ENCODE data around the gene VTI1A.
"Not testable (repeated sequence)": the region's sequence is repeated elsewhere in the genome, so short reads cannot be mapped to it uniquely, and the experiment has no call there.

The VTI1A gene

DNA sequence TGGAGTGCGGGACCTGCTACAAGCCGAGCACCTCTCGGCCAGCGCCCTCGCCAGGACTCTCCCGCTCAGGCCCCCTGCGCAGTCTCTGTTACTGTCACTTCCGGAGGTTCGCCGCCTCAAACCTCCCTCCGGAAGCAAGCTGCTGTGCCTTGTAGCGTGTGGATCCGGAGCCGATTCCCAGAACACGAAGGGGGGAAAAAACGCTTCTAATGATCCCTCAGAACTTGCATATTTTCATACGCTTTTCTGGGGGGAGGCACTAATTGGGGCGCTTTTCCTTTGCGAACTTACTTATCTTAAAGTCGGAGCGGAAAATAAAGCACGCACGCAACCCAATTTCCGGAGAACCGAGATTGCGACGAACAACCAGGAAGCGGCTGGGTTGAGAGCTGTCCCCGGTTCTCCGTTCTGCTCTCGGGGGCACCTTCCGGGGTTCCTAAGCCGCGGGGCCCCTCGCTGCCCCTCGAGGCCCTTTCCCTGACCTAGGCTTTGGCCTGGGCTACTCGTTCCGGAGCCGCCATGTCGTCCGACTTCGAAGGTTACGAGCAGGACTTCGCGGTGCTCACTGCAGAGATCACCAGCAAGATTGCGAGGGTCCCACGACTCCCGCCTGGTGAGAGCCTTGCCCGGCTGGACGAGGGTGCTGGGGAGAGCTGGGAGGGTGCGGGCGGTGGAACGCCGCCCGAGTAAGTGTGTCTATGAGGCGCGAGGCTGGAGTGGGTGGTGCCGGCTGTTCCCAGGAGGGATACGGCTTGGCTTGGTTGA, at the start of gene VTI1A, which contains the start of gene ZDHHC6:
Gene VTI1A, plus strand, starts transcription at position 361 of the 765 bp plus-strand sequence. Its CDS starts 159 bp downstream, at position 520.
Gene ZDHHC6, minus strand, starts transcription at position 60 of the 765 bp plus-strand sequence. CDS start 1,478 bp downstream, outside the sequence.
- H3K4me3 Mint-ChIP-seq = peak within 1 kb of the TSS; percentile 96
- H3K27ac Mint-ChIP-seq = peak within 1 kb of the TSS; percentile 95
- no peaks in the 10 kb centered on the region for H3K27me3 Mint-ChIP-seq
- peaks cover 66% of the 10 kb centered on the region for H3K4me1 Mint-ChIP-seq (ENCODE audit: low read depth)
- H3K36me3 Mint-ChIP-seq = peaks cover 6% of the 10 kb centered on the region
- H3K9me3 Mint-ChIP-seq (ENCODE audit: low read depth) = no peaks in the 10 kb centered on the region

GRCh38 chr10:112397592-112397991, 49.4 kb upstream of the VTI1A start:
- peaks cover 8% of the 10 kb centered on the region for H3K4me1 Mint-ChIP-seq (ENCODE audit: low read depth)
- no peak overlapping the region for H3K4me3 Mint-ChIP-seq
- no peaks in the 10 kb centered on the region for H3K9me3 Mint-ChIP-seq (ENCODE audit: low read depth)
- H3K27me3 Mint-ChIP-seq = no peaks in the 10 kb centered on the region
- H3K27ac Mint-ChIP-seq = no peak overlapping the region
- H3K36me3 Mint-ChIP-seq = peaks cover 9% of the 10 kb centered on the region

DNA sequence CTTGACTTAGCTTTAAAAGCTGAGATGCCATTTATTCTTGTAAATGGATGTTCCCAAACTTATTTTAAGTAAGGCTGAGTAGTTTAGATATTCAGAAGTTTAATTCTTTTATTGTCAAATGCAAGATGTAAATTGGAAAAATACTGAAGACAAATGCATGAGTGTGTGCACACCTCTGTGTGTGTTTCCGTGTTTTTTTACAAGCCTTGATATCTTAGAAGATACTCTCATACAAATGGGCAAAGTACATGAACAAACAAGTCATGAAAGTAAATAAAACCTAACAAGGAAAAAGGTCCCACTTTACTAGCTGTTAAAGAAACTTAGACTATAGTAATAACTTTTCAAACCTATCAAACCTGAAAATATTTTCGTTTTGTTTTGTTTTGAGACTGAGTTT, 44.1 kb upstream of the VTI1A start:
- H3K27ac Mint-ChIP-seq = no peak overlapping the region
- H3K4me1 Mint-ChIP-seq (ENCODE audit: low read depth) = peaks cover 3% of the 10 kb centered on the region
- no peaks in the 10 kb centered on the region for H3K9me3 Mint-ChIP-seq (ENCODE audit: low read depth)
- H3K36me3 Mint-ChIP-seq = peaks cover 29% of the 10 kb centered on the region
- H3K4me3 Mint-ChIP-seq = no peak overlapping the region
- H3K27me3 Mint-ChIP-seq = no peaks in the 10 kb centered on the region

GRCh38 chr10:112404617-112405016, 42.4 kb upstream of the VTI1A start:
- Mint-ChIP-seq H3K9me3 (ENCODE audit: low read depth) (no peaks in the 10 kb centered on the region), H3K27me3 (no peaks in the 10 kb centered on the region), H3K4me3 (no peak overlapping the region), H3K27ac (no peak overlapping the region), H3K4me1 (ENCODE audit: low read depth) (peaks cover 3% of the 10 kb centered on the region), H3K36me3 (peaks cover 28% of the 10 kb centered on the region)

DNA sequence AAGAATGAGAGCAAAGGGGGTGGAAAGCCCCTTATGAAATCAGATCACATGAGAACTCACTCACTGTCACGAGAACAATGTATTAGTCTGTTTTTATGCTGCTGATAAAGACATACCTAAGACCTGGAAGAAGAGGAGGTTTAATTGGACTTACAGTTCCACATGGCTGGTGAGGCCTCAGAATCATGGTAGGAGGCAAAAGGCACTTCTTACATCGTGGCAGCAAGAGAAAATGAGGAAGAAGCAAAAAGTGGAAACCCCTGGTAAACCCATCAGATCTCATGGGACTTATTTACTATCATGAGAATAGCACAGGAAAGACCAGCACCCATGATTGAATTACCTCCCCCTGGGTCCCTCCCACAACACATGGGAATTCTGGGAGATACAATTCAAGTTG, 40.2 kb upstream of the VTI1A start:
- peaks cover 25% of the 10 kb centered on the region for H3K36me3 Mint-ChIP-seq
- not testable (repeated sequence) for H3K27ac Mint-ChIP-seq; H3K27me3 Mint-ChIP-seq; H3K4me1 Mint-ChIP-seq (ENCODE audit: low read depth); H3K4me3 Mint-ChIP-seq; H3K9me3 Mint-ChIP-seq (ENCODE audit: low read depth)

- peaks cover 3% of the 10 kb centered on the region for H3K4me1 Mint-ChIP-seq (ENCODE audit: low read depth)
- H3K9me3 Mint-ChIP-seq (ENCODE audit: low read depth) = no peaks in the 10 kb centered on the region
- H3K27ac Mint-ChIP-seq = no peak overlapping the region
- no peaks in the 10 kb centered on the region for H3K27me3 Mint-ChIP-seq
- H3K36me3 Mint-ChIP-seq = peaks cover 23% of the 10 kb centered on the region
- H3K4me3 Mint-ChIP-seq = no peak overlapping the region
These were observed 39.3 kb upstream of the VTI1A start for GRCh38 chr10:112407696-112408095.

DNA sequence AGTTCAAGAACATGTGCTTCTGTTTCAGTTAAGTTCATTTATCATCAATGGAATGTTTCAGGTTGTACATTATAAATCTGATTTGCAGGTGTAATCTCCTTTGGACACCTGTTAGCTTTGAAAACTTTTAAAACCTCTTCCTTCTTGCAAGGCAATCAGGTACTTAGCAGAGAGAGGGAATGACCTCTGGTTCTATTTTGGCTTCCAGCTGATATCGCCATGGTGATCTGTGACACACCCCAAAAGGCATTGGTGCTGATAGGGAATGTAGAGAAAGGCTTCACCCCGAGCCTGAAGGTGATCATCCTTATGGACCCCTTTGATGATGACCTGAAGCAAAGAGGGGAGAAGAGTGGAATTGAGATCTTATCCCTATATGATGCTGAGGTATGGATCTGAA, 37.7 kb upstream of the VTI1A start:
- Mint-ChIP-seq H3K36me3 (peaks cover 19% of the 10 kb centered on the region), H3K27me3 (no peaks in the 10 kb centered on the region), H3K4me1 (ENCODE audit: low read depth) (peaks cover 3% of the 10 kb centered on the region), H3K27ac (no peak overlapping the region), H3K9me3 (ENCODE audit: low read depth) (no peaks in the 10 kb centered on the region), H3K4me3 (no peak overlapping the region)

DNA sequence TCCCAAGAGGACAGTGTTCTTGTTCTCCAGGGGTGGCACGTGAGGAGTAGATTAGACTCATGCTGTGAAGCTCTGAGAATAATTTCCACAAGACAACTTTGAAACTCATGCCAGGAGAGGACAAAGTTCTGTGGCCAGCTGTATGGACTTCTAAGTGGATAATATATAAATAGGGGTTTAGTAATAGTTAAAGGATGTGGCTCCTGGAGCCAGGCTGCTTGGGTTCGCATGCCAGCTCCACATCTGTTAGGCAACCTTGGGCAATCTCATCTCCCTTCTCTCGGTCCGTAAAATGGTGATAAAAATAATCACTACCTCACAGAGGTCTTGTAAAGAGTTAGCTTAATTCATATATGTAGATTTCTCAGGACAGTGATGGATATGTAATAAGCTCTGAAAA, 37.3 kb upstream of the VTI1A start:
- Mint-ChIP-seq H3K9me3 (ENCODE audit: low read depth) (no peaks in the 10 kb centered on the region), H3K4me1 (ENCODE audit: low read depth) (peaks cover 3% of the 10 kb centered on the region), H3K36me3 (peaks cover 17% of the 10 kb centered on the region), H3K27ac (no peak overlapping the region), H3K27me3 (no peaks in the 10 kb centered on the region), H3K4me3 (no peak overlapping the region)

GRCh38 chr10:112412696-112413095, 34.3 kb upstream of the VTI1A start:
- no peaks in the 10 kb centered on the region for H3K27me3 Mint-ChIP-seq
- H3K9me3 Mint-ChIP-seq (ENCODE audit: low read depth) = no peaks in the 10 kb centered on the region
- no peak overlapping the region for H3K4me3 Mint-ChIP-seq
- peaks cover 10% of the 10 kb centered on the region for H3K36me3 Mint-ChIP-seq
- no peaks in the 10 kb centered on the region for H3K4me1 Mint-ChIP-seq (ENCODE audit: low read depth)
- no peak overlapping the region for H3K27ac Mint-ChIP-seq

DNA sequence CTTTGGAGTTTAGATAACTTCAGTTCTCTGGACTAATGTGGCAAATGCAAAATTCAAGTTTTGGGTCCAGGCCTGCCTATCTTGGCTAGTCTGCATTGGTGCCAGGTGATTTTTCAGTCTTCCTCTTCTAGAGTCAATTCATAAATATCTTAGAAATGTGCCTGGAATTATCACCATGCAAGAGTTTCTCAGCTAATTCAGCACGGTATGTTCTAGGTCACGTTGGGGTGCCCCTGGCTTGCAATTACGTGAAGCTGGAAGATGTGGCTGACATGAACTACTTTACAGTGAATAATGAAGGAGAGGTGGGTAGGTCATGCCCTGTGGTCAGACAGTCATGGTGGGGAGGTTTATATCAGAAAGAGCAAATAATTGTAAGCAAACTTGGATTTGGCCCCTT, 25.3 kb upstream of the VTI1A start:
- Mint-ChIP-seq H3K36me3 (peaks cover 11% of the 10 kb centered on the region), H3K4me1 (ENCODE audit: low read depth) (no peaks in the 10 kb centered on the region), H3K9me3 (ENCODE audit: low read depth) (no peaks in the 10 kb centered on the region), H3K27ac (no peak overlapping the region), H3K27me3 (no peaks in the 10 kb centered on the region), H3K4me3 (no peak overlapping the region)

DNA sequence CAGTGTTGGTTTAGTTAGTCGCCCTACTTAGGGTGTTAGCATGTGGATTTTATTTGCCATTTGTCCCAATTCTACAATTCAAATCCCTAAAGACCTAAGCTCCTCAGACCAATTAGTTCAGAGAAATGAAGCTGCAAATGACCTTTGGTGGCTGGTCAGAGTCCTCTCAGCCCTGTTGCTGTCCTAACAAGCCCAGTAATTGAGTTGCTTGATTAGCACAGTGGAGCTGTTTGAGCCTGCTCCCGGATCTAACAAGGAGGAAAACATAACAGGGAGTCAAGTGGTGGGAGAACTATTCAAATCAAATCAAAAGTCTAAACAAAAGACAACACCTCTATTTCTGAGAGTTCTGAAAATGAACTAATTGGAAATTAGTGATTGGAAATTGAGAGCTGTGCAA, 22.4 kb upstream of the VTI1A start:
- no peaks in the 10 kb centered on the region for H3K4me1 Mint-ChIP-seq (ENCODE audit: low read depth)
- H3K9me3 Mint-ChIP-seq (ENCODE audit: low read depth) = no peaks in the 10 kb centered on the region
- no peak overlapping the region for H3K27ac Mint-ChIP-seq
- no peak overlapping the region for H3K4me3 Mint-ChIP-seq
- H3K36me3 Mint-ChIP-seq = peaks cover 10% of the 10 kb centered on the region
- H3K27me3 Mint-ChIP-seq = no peaks in the 10 kb centered on the region

DNA sequence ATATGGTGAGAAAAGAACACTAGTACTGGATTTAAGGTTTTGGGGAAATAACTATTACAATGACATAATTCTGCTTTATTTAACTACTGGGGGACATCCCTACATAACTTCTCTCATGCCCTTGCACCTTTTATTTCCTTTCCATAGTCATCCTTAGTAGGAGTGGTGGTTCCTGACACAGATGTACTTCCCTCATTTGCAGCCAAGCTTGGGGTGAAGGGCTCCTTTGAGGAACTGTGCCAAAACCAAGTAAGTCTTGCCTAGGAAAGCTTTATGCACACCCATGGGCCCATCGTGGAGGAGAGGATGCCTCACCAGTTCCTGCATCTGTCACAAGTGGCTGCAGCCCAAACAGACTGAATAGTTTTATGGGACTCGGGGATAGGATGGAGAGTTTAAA, 20.9 kb upstream of the VTI1A start:
- peak overlapping the region; percentile 41 for H3K27ac Mint-ChIP-seq

DNA sequence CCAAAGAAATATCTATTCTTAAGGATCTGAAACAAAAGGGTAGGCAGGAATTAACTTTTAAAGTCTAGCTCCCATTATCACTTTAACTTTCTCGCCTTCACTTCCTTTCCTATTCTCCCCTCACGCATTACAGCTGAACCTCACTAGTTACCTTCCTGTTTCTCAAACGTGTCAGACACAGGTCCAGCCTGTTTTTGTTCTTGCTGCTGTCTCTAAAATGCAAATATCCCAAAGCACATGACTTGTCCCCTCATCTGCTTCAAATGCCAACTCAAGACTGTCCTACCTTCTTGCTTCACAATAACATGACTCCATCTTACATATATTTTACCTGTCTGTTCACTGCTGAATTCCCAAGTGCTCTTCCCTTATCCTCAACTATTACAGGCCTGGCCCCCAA, 17.9 kb upstream of the VTI1A start:
- Mint-ChIP-seq H3K36me3 (peaks cover 7% of the 10 kb centered on the region), H3K9me3 (ENCODE audit: low read depth) (no peaks in the 10 kb centered on the region), H3K4me3 (no peak overlapping the region), H3K4me1 (ENCODE audit: low read depth) (no peaks in the 10 kb centered on the region), H3K27ac (peak overlapping the region; percentile 36), H3K27me3 (no peaks in the 10 kb centered on the region)

More for the DNA sequence above, 20.9 kb upstream of the VTI1A start:
- H3K4me1 Mint-ChIP-seq (ENCODE audit: low read depth) = no peaks in the 10 kb centered on the region
- no peaks in the 10 kb centered on the region for H3K9me3 Mint-ChIP-seq (ENCODE audit: low read depth)
- H3K4me3 Mint-ChIP-seq = no peak overlapping the region
- H3K36me3 Mint-ChIP-seq = peaks cover 10% of the 10 kb centered on the region
- H3K27me3 Mint-ChIP-seq = no peaks in the 10 kb centered on the region

DNA sequence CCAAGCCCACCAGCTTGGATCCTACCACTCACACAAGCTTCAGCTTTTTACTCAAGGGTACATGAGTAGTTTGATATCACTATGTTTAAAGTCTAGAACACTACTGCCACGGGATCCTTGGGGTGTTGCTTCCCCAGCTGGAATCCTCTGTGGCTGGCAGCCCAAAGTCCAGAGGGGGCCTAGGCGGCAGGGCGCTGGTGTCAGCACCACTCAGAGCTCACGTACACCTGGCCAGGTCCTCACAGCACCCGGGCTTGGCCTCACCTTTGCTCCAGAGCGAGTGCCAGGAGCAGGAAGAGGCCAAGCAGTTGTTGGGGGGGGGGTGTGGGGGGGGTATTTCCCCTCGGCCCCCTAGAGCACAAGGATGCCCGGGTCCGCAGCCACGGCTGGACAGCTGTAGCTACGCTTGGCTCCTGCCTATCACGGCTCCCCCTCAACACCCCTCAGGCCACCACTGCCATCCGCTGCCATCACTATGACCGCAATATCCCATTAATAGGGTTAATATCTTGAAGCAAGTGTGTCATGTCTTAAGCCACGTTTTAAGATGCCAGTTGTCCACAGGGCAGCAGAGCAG, 17.3 kb upstream of the VTI1A start:
- H3K36me3 Mint-ChIP-seq = peaks cover 7% of the 10 kb centered on the region
- no peaks in the 10 kb centered on the region for H3K27me3 Mint-ChIP-seq
- H3K4me3 Mint-ChIP-seq = no peak overlapping the region
- no peaks in the 10 kb centered on the region for H3K9me3 Mint-ChIP-seq (ENCODE audit: low read depth)
- peak overlapping the region; percentile 50 for H3K27ac Mint-ChIP-seq
- H3K4me1 Mint-ChIP-seq (ENCODE audit: low read depth) = no peaks in the 10 kb centered on the region

DNA sequence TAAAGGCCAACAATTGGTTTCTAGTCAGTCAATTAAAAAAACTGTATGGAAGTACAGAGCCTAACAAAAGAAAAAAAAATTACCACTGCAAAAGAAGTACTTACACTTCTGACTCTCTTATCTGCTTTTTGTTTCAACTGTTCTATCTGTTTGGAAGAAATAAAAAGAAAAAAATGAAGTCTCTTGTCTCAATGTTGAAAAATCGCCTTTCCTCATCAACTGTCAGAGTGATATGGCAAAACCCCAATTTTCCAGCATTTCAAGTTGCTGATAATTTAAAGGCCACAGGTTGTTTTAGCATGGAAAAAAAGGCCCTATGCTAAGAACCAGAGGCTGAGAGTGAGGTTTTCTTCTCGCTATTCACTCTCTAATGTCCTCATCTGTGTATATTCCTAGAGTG, 13.9 kb upstream of the VTI1A start:
- Mint-ChIP-seq H3K9me3 (ENCODE audit: low read depth) (no peaks in the 10 kb centered on the region), H3K4me3 (no peak overlapping the region), H3K4me1 (ENCODE audit: low read depth) (peaks cover 3% of the 10 kb centered on the region), H3K36me3 (peaks cover 7% of the 10 kb centered on the region), H3K27ac (no peak overlapping the region), H3K27me3 (no peaks in the 10 kb centered on the region)

Data from activated naive CD8-positive, alpha-beta T cell (primary cell).